SU-DHL-6 (cell line): ENCODE measurements around the gene AOX1.

Source experiments
- CTCF ChIP-seq: fragments of 200-600 bp; sonication (generic); IDR thresholded peaks from one replicate; pipeline ENCODE4 v1.5.1; 2017; ENCODE audit warnings: antibody characterized with exemption, mild to moderate bottlenecking, low read length, moderate library complexity; ENCODE audit not compliant: insufficient read depth, poor library complexity, severe bottlenecking
- EZH2phosphoT487 ChIP-seq: fragments of 200-600 bp; sonication (generic), shearing (Covaris generic); conservative IDR thresholded peaks from 2 replicates; pipeline ENCODE4 v1.6.1; 2018; ENCODE audit warnings: mild to moderate bottlenecking, antibody characterized with exemption, low read length, moderate library complexity, mixed read lengths

GRCh38 chr2:200635251-200635650 is 49.4 kb downstream of the AOX1 start:
- TF ChIP-seq CTCF (no peak), EZH2phosphoT487 (no peak)
